Retinal pigment epithelial cell (primary cell): ENCODE measurements around the gene ACP1.

ENCODE experiments used
- DNase-seq: peaks from one replicate; pipeline ENCODE4 v3.0.0-alpha.2; 2010; ENCODE audit warnings: low read depth
- H3K4me3 ChIP-seq: 2 replicates; pipeline ENCODE4 v1.5.1; 2011; ENCODE audit warnings: mild to moderate bottlenecking, low read length, control low read depth, moderate library complexity
- TF ChIP-seq, protein P1 (sequence below): conservative IDR thresholded peaks from 2 replicates; pipeline ENCODE4 v1.5.1; 2011; ENCODE audit warnings: low read depth, low read length, control low read depth, inconsistent platforms

The ACP1 gene

DNA sequence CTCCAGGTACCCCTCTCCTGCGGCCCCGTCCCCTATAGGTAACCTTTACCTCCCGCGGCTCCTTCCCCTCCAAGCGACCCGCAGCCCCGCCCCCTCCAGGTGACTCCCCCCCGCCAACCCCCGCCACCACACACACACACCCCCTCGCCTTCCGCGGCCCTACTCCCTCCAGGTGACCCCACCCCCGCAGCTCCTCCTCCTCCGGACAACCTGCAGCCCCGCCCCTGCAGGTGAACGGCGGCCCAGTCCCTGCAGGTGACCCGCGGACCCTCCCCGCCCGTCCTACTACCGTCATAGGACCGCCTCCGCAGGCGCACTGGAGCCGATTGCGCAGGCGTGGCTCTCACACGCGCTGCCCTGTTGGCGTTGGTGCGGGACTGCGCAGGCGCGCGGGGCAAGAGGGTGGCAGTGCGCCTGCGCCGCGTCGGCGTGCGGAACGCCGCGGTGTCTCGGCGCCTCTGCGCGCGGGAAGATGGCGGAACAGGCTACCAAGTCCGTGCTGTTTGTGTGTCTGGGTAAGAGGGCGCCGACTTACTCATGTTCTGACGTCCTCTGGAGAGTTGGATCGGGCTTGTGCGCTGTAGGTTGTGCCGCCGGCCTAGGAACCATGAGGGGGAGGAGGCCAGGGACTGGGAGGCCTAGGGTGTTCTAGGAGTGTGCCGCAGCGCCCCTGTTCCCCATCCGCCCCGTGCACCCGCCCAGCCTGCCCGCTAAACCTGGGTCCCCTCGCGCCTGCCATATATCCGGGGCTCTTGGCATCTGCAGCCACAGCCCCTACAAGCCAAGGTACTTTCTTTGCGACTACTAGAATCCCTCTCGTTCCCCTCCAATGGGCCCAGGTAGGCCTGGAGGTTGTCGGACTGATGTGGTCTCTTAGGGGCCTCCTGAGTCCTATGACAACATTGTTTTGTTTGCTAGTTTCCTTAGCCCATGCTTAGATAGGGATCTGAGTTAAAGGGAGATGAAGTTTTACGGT is at the start of gene ACP1:
Gene ACP1 (plus strand): TSS at position 455 of the 976 bp plus-strand sequence. CDS start 18 bp downstream, at position 473.
- TF ChIP-seq, protein P1, sequence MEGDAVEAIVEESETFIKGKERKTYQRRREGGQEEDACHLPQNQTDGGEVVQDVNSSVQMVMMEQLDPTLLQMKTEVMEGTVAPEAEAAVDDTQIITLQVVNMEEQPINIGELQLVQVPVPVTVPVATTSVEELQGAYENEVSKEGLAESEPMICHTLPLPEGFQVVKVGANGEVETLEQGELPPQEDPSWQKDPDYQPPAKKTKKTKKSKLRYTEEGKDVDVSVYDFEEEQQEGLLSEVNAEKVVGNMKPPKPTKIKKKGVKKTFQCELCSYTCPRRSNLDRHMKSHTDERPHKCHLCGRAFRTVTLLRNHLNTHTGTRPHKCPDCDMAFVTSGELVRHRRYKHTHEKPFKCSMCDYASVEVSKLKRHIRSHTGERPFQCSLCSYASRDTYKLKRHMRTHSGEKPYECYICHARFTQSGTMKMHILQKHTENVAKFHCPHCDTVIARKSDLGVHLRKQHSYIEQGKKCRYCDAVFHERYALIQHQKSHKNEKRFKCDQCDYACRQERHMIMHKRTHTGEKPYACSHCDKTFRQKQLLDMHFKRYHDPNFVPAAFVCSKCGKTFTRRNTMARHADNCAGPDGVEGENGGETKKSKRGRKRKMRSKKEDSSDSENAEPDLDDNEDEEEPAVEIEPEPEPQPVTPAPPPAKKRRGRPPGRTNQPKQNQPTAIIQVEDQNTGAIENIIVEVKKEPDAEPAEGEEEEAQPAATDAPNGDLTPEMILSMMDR, result no peak
- H3K4me3 ChIP-seq, result peak within 1 kb of the TSS; percentile 74
- DNase-seq, result peak; percentile 65

DNA sequence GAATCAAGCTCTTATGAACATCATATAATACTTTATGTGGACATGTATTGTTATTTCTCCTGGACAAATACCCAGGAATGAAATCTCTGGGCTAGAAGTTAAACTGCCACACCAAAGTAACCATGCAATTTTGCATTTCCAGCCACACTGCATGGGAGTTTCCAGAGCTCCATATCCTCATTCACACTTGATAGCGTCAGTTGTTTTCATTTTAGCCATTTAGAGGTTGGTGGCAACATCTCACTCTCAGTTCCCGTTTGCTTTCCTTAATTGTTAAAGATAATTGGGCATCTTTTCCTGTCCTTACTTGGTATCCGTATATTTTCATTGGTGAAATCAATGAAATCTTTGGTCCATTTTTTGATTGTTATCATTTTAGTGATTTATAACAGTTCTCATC is 48.7 kb upstream of the ACP1 start:
- no peak for DNase-seq
- no peak overlapping the region for H3K4me3 ChIP-seq
- TF ChIP-seq, protein P1, result no peak

DNA sequence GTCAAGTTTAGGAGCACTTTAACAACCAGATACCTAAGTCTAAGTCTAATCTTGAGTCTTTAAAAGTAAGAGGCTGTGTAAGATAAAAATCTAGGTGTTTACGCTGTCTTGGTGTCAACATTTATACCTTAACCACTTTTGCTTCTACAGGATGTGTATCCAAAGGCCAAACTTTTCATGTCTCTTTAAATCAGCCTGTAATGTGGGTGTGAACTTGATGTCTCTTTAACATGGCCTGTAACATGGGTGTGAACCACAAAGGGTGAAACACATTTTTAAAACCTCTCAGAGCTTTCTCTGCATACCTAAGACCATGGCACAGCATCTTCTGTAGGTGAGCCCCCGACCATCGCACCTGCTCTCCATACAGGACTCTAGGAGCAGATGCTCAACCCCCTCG is 41.3 kb upstream of the ACP1 start:
- DNase-seq, result no peak
- TF ChIP-seq, protein P1, result no peak
- no peak overlapping the region for H3K4me3 ChIP-seq

DNA sequence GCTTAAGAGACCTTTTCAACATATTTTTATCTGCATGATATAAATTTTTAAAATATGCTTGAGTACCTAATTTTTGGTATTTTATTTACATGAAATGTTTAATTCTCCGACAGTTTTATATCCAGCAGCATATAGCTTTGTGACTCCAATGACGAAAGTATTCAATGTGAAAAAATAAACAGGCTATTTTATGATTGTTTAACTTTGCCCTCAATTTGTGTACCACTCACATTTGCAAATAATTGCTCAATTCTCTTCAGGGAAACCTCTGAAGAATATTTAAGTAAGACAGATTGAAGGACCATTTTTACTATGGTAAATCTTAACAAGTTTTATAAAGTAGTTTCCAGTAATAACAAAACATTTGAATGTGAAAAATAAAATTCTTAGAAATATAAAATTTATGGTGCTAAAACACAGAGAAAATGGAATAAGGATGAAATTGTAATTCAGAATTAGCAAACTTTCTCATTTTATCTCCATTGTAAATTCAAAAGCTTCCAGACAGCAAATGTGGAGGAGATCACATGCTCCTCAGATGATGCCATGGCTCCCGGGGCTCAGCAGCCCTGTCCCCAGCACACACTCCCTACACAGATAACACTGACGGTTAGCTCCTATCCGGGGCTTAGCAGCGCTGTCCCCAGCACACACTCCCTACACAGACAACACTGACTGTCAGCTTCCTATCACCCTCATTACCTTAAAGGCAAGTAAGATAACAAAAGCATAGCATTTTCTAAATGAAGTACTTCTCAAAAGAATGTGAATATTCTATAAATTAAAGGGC is 40.6 kb upstream of the ACP1 start:
- TF ChIP-seq, protein P1, result no peak
- no peak for DNase-seq
- H3K4me3 ChIP-seq, result no peak overlapping the region

DNA sequence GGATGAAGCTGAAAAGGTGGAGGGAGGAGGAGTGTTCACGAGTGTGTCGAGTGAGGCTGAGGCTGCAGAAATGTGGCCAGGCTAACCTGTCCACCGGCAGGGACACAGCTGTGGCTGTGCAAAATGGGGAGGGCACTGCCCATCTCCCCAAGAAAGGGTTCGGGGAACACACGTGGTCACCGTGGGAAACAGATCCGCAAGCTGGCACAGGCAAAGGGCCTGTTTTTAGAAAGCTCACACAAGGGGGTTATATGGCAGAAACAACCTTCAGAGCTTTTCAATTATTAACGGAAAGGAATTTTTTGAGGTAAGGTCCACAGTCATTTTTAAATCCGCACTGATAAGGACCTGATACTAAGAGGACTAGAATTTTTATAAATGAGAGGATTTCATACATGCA is 36.6 kb upstream of the ACP1 start:
- DNase-seq, result no peak
- H3K4me3 ChIP-seq, result no peak overlapping the region
- TF ChIP-seq, protein P1, result no peak

DNA sequence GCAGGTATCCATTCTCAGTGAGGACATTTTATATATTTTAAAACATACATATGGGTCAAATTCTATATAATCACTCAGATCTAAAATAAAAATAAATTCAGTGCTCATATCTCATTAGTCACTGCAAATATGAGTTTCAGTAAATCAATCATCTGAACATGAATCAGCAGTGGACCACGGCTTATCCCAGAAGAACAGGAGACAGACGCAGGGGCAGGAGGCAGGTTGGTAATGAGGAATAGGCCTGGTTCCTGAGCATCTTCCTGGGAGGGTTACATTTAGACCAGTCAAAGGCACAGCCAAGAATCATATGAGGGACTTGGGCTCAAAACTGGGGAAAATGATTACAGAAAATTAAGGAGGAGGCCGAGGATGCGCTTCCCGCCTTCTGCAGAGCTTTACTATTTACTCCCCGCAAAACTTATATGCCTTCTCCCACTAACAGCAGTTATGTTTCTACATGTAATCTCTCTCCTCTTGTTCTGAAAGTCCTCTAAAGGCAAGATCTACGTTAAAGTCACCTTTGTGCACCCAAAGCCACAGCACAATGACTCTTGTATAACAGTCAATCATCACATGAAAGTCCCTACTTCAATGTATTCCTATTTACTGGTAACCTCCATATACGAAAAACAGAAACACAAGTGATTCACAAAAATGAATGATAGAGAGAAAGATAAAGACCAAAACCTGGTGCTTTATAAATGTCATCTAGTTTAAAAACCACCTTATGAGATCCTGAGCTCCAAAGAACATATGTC is 36.0 kb upstream of the ACP1 start:
- H3K4me3 ChIP-seq, result no peak overlapping the region
- TF ChIP-seq, protein P1, result no peak
- no peak for DNase-seq
